Caco-2 (cell line): ENCODE results near the gene TSC22D3. TPM values are rescaled to one million over a fixed set of nuclear protein-coding genes. Genes with fewer than 3 reads are reported as not detected.

Experiments used
- BruUV-seq: library from RNA; stranded (reverse); fragments of 400-500 nt; replicated peaks from 2 replicates; lab custom pipeline; 2021; lab: Mats Ljungman, UMichigan
- CTCF ChIA-PET: fragments of 300-600 bp; sonication (Branson Sonifier 250); formaldehyde crosslinking; loops from one replicate; lab custom pipeline; 2022; ENCODE audit warnings: antibody characterized with exemption; lab: Charles Lee
- POLR2A ChIA-PET: fragments of 300-600 bp; sonication (Branson Sonifier 250); formaldehyde crosslinking; loops from one replicate; lab custom pipeline; 2022; ENCODE audit warnings: antibody characterized with exemption; lab: Charles Lee
- DNase-seq, 2 experiments: peaks; one replicate each; pipeline versions ENCODE4 v3.0.0 to v3.0.0-alpha.2; 2020 to 2022
- H3K27me3 ChIP-seq: replicated peaks from 2 replicates; pipeline ENCODE4 v1.6.0; 2011; ENCODE audit warnings: low read length; ENCODE audit not compliant: control insufficient read depth, insufficient read depth
- H3K36me3 ChIP-seq: 2 replicates; pipeline ENCODE4 v1.5.1; 2011; ENCODE audit warnings: low read length; ENCODE audit not compliant: control insufficient read depth, insufficient read depth
- H3K4me1 ChIP-seq: fragments of 250-450 bp; sonication (Bioruptor Pico); 2 replicates; pipeline ENCODE4 v1.5.1; 2020; ENCODE audit warnings: mild to moderate bottlenecking
- H3K4me3 ChIP-seq: 2 replicates; pipeline ENCODE4 v1.5.1; 2011; ENCODE audit warnings: low read depth, mild to moderate bottlenecking, control low read depth, low read length
- H3K9me3 ChIP-seq: fragments of 250-450 bp; sonication (Bioruptor Pico); 2 replicates; pipeline ENCODE4 v1.5.1; 2020; ENCODE audit warnings: mild to moderate bottlenecking, moderate library complexity
- H3K27ac Mint-ChIP-seq: one replicate; pipeline ENCODE4 v1.8.0; 2022; ENCODE audit warnings: mixed read lengths; ENCODE audit not compliant: unreplicated experiment
- H3K27me3 Mint-ChIP-seq: one replicate; pipeline ENCODE4 v1.8.0; 2022; ENCODE audit warnings: mixed read lengths; ENCODE audit not compliant: insufficient read depth, unreplicated experiment
- H3K36me3 Mint-ChIP-seq: one replicate; pipeline ENCODE4 v1.8.0; 2022; ENCODE audit warnings: mild to moderate bottlenecking, mixed read lengths; ENCODE audit not compliant: insufficient read depth, unreplicated experiment
- H3K4me1 Mint-ChIP-seq: one replicate; pipeline ENCODE4 v1.8.0; 2022; ENCODE audit warnings: low read depth, mixed read lengths; ENCODE audit not compliant: unreplicated experiment
- H3K4me3 Mint-ChIP-seq: one replicate; pipeline ENCODE4 v1.8.0; 2022; ENCODE audit warnings: mild to moderate bottlenecking, moderate library complexity, mixed read lengths; ENCODE audit not compliant: unreplicated experiment
- H3K9me3 Mint-ChIP-seq: one replicate; pipeline ENCODE4 v1.8.0; 2022; ENCODE audit warnings: mixed read lengths; ENCODE audit not compliant: unreplicated experiment
- CTCF ChIP-seq, 2 experiments: fragments of 200-600 bp in 1 of 2; IDR thresholded peaks; 1 replicate in 1 of 2; 2 replicates in 1 of 2; pipeline versions ENCODE4 v1.5.1 to v1.8.0; 2011 to 2022; ENCODE audit warnings: antibody characterized with exemption in 1 of 2, control low read depth in 1 of 2, inconsistent platforms in 1 of 2, low read depth in 1 of 2, low read length in 1 of 2, mild to moderate bottlenecking in 1 of 2, moderate library complexity in 1 of 2; ENCODE audit not compliant: insufficient read depth in 1 of 2, severe bottlenecking in 1 of 2, unreplicated experiment in 1 of 2
- intact Hi-C: fragments of 100-400 bp; cut with micrococcal nuclease; formaldehyde crosslinking; loops from one replicate; pipeline ENCODE4 v1.10.0; 2022; ENCODE audit not compliant: unreplicated experiment
- total RNA-seq: library from RNA; stranded (reverse); gene quantifications from 2 replicates; pipeline ENCODE4 v1.2.3, GENCODE V29; 2022

TSC22D3 gene
- total RNA-seq, 1 experiment from 2014 or later: 2.2 TPM

DNA sequence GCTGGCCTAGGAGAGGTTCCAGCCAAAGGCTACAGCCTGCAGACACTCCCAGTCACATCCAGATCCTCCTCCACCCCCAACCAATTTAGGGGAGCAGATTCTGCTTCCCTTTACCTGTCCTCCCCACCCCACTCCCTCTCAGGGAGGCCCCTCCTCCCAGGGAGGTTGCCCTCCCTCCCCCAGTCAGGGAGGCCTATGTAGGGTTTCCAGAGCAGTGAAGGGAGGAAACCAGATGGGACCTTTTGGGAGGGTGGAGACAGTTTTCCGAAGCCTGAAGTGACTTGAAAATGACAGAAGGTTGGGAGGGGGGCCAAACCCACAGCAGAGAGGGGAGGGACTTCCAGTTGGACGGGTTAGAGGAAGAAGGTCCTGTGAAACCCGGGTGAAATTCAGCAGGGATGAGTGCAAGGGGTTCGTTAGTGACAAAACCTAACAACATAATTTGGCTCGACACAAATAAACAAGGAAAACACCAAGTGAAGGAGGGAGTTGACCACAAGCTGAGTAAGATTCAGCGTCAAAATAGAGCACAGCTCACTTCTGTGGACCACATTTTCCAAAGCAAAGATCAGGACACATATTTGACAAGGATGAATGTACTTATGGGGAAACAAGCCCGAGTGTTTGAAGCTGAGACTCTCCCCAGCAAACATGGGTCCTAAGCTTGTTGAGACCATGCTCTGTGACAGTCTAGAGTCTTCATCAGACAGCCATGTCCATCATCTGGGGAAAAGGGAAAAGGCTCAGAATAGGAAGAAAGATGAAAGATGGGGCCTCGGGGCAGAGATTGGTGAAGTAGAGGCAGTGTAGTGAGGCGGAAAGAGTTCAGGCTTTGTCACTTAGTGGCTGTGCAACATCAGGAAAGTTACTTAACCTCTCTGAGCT is 100.9 kb downstream of the TSC22D3 start:
- no peak for TF ChIP-seq CTCF (IDR thresholded peaks at IDR 0.05; ENCODE audit: insufficient read depth in 1 of 2, low read depth in 1 of 2, low read length in 1 of 2, severe bottlenecking in 1 of 2, unreplicated experiment in 1 of 2)
- peak overlapping the region; percentile 82 for H3K4me3 Mint-ChIP-seq
- H3K36me3 ChIP-seq: no peaks in the 10 kb centered on the region
- no peaks in the 10 kb centered on the region for H3K9me3 Mint-ChIP-seq
- 0 out of 2 replicates have a peak, but pooled peaks cover 6% of the 10 kb centered on the region for H3K4me1 ChIP-seq
- H3K36me3 Mint-ChIP-seq: peaks cover 4% of the 10 kb centered on the region
- H3K27ac Mint-ChIP-seq: no peak overlapping the region
- intact Hi-C loops: no loop called here
- H3K9me3 ChIP-seq: no peaks in the 10 kb centered on the region
- CTCF ChIA-PET: no interaction called here
- POLR2A ChIA-PET: no interaction called here
- no peaks in the 10 kb centered on the region for H3K27me3 ChIP-seq
- BruUV-seq: no TSS peak
- H3K4me1 Mint-ChIP-seq: peaks cover 8% of the 10 kb centered on the region
- no peak overlapping the region for H3K4me3 ChIP-seq
- DNase-seq: no peak
- no peaks in the 10 kb centered on the region for H3K27me3 Mint-ChIP-seq

GRCh38 chrX:107673933-107674479 is 101.6 kb downstream of the TSC22D3 start:
- H3K36me3 Mint-ChIP-seq: peaks cover 4% of the 10 kb centered on the region
- 0 out of 2 replicates have a peak, but pooled peaks cover 6% of the 10 kb centered on the region for H3K4me1 ChIP-seq
- H3K9me3 Mint-ChIP-seq: no peaks in the 10 kb centered on the region
- no peaks in the 10 kb centered on the region for H3K27me3 Mint-ChIP-seq
- H3K36me3 ChIP-seq: no peaks in the 10 kb centered on the region
- H3K27me3 ChIP-seq: no peaks in the 10 kb centered on the region
- no peak overlapping the region for H3K4me3 Mint-ChIP-seq
- no peak for DNase-seq
- POLR2A ChIA-PET: no interaction called here
- no peak overlapping the region for H3K27ac Mint-ChIP-seq
- no TSS peak for BruUV-seq
- intact Hi-C loops: loop anchor here (1.0 kb wide), 1 partner anchor 44 kb away; no protein-coding TSS in a partner anchor
- no peak overlapping the region for H3K4me3 ChIP-seq
- peaks cover 8% of the 10 kb centered on the region for H3K4me1 Mint-ChIP-seq
- no peaks in the 10 kb centered on the region for H3K9me3 ChIP-seq
- CTCF ChIA-PET: no interaction called here
- no peak for TF ChIP-seq CTCF (IDR thresholded peaks at IDR 0.05; ENCODE audit: insufficient read depth in 1 of 2, low read depth in 1 of 2, low read length in 1 of 2, severe bottlenecking in 1 of 2, unreplicated experiment in 1 of 2)

GRCh38 chrX:107673431-107673830 is 102.2 kb downstream of the TSC22D3 start:
- POLR2A ChIA-PET: no interaction called here
- Mint-ChIP-seq H3K4me1 (peaks cover 8% of the 10 kb centered on the region), H3K9me3 (no peaks in the 10 kb centered on the region), H3K27ac (no peak overlapping the region), H3K27me3 (no peaks in the 10 kb centered on the region), H3K36me3 (peaks cover 4% of the 10 kb centered on the region), H3K4me3 (no peak overlapping the region)
- Histone ChIP-seq H3K4me3 (no peak overlapping the region), H3K27me3 (no peaks in the 10 kb centered on the region), H3K9me3 (no peaks in the 10 kb centered on the region), H3K36me3 (no peaks in the 10 kb centered on the region), H3K4me1 (0 out of 2 replicates have a peak, but pooled peaks cover 6% of the 10 kb centered on the region)
- TF ChIP-seq CTCF (IDR thresholded peaks at IDR 0.05; ENCODE audit: insufficient read depth in 1 of 2, low read depth in 1 of 2, low read length in 1 of 2, severe bottlenecking in 1 of 2, unreplicated experiment in 1 of 2): no peak
- intact Hi-C loops: loop anchor here (1.0 kb wide), 1 partner anchor 45 kb away; no protein-coding TSS in a partner anchor
- CTCF ChIA-PET: interaction anchor here (1.0 to 1.3 kb wide), 3 partner anchors 12 to 104 kb away, joined by 4 to 6 read pairs (median 4); partner anchors contain the start of gene NCBP2L
- no TSS peak for BruUV-seq
- no peak for DNase-seq
